Cortex of kidney (tissue), 1 donor: ENCODE results near the gene PLA2R1.

ENCODE experiments used
- DNase-seq: peaks from one replicate; lab custom pipeline; 2025; lab: John Stamatoyannopoulos, UW

Gene PLA2R1

DNA sequence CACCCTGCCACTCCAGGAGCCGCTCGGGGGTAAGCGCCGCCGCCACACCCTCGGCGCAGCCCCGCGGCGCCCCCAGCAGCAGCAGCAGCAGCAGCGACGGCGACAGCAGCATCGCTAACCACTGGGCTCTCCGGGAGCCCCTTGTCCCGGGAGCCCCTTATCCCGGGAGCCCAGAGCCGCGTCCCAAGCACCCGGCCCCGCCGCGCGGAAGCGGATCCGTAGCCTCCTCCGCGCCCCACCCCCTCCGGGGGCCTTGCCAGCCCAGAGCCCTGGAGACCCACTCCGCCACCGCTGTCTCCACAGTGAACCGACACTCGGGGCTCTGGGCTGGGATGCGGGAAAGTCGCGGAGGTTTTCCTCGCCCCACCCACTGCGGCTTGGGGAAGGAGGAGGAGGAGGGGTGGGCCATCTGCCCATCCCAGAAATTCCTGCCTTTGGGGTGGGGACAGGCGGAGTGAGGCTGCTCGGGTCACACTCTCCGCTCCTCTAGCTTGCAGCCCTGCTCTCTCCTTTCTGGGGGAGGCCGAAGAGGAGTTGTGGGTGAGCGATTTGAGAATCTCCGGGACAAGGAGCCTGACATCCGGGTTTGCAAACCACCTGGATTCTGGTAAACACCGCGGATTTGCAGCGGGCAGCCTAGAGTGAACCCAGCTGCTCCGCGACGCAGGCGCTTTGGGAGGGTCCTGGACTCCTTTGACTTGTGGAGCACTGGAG, at the start of gene PLA2R1:
Gene PLA2R1, minus strand, starts transcription at position 324 of the 714 bp plus-strand sequence. Its CDS starts 212 bp downstream, at position 112.
- no peak for DNase-seq

DNA sequence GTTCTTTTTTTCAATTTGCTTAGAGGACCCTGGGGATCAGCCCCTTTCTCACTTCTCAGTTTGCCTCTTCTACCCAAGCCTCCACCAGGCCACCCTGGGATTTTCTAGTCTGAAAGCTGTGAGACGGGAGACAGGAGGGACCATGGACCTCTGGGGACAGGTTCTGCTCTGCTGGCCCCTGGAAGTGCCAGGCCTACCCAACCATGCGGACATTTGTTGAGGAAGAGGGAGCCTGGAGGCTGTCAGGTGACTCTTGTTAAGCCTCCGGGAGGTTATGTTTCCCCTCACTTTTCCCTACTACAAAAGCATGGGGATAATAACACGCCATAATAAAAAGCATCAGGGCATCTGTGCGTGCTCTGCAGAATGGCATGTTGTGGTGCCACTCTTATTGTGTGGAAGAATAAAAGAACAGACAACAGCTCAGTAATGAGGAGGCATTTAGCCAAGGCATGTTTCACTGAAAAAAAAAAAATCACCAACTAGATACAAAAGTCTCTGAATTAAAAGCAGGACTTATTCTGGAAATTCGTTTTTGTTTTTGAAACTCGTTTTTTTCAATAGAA, 48.3 kb upstream of the PLA2R1 start:
- DNase-seq: no peak

DNA sequence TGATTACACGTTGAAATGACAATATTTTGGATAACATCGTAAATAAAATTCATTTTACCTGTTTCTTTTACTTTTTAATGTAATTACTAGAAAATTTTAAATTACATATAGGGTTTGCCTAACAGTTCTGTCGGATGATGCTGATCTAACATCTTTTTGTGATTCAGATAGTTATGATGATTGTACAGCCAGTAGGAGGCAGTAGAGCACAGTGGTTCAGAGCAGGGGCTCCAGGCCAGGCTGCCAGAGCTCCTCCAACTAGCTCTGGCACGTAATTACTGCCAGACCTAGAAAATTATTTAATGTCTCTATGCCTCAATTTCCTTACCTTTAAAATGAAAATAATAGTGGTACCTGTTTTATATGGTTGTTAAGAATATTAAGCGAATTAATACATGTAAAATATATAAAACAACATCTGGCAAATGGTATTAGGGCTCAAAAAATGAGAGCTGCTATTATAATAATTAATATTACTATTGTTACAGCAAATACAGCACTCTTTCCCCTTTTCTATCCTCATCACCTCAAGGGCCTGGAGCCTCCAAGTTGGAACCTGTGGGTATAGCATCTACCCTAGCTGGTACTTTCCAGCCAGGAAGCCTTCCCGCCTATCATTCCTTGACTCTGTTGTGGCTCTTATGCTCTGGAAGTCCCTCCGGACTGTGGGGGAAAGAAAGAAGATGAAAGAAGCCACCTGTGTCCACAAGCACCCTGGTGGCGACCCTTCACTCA, 47.7 kb upstream of the PLA2R1 start:
- no peak for DNase-seq

DNA sequence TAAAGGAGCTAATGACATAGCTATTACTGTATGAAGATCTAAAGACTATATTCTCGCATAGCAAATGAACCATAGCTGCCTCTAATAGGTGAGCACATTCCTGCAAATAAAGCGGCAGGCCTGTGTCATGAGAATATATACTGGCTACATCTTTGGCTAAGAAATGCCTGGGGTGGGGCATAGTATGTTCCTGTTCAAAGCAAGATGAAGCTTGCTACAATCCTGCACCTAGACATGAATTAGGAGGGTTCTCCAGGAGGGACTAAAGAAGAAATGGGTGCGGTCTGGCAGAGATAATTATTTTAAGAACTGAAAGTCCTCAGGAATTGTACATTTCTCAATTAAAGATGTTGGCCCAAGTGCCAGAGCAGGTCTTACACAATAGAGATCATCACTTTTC, 46.8 kb upstream of the PLA2R1 start:
- DNase-seq: no peak

DNA sequence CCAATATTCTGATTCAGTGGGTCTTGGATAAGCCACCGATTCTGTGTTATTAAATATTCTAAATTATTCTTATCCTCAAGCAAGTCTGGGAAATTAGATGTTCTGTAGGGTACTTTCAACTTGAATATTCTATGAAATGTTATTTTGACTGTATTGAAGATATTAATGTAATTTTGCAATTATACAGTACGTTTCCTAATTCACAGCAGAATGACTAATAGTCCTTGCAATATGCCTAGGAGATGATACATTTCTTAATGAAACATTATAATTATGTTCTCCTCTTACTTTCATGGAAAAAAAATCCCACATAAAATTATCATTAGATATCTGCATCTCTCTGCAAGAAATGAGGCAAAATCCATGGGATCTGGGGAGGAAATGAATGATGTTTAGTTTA, 46.2 kb upstream of the PLA2R1 start:
- DNase-seq: no peak

DNA sequence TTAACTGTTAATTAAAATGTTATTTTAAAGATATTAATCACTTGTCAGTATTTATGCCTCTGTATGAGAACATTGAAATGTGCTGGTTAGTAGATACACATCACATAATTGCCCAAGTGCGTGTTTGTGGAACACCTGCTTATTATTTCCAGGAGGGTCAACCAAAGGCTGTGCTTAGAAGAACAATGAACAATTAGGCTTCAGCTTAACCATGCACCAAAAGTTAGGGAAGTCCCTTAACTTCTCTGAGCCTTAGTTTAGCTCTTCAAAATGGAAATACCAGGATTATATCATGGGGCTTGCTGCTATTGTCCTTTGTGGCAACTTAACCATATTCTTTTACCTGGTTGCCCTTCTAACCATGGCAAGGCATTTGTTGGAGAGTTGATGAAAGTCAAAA, 43.0 kb upstream of the PLA2R1 start:
- no peak for DNase-seq

DNA sequence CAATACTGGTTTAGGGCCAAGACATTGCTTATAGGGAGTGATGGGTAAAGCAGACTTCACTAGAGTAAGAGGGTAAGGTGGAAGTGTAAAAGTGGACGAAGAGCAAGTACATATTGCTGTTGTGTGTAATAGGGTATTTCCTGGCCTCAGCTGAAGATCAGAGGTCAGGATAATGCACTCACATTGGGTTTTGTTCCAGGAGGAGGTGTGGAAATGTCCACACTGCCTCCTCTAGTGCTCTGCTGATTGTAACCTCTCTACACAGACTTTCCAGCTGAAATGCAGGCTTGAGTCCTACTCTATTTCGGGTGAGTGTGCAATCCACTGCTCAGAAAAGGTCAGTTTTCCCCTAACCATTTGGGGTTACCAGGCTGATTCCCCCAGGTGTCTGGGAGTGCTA, 41.7 kb upstream of the PLA2R1 start:
- DNase-seq: no peak

DNA sequence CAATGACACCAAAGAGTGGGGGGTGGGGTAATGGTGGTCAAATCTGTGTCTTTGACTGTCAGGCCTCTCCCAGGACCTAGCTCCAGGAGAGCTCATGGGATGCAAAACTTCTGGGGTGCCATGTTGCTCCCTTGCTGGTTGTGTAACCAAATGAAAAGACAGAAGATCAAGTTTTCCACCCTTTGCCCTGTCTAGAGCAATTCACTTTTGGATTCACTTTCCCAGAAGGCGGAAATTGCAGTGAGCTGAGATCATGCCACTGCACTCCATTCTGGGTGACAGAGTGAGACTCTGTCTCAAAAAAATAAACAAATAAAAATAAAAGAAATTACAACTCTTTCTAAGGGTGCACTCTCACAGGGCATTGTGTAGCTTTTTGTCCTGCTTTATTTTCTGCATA, 34.9 kb upstream of the PLA2R1 start:
- no peak for DNase-seq

DNA sequence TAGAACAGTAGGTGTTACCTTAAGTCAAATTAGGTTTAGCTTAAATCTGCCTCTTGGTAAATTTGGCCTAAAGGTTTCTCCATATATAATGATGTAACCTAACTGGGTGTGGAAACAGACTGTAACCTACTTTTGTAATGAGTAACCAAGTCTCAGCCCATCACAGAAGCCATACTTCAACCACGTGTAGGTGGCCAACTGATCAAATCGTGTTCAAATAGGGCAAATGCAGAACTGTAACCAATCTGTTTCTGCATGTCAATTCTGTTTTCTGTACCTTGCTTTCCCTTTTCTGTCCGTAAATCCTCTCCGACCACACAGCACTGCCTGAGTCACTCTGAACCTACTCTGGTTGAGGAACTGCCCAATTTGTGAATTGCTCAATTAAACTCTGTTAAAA, 34.0 kb upstream of the PLA2R1 start:
- no peak for DNase-seq

DNA sequence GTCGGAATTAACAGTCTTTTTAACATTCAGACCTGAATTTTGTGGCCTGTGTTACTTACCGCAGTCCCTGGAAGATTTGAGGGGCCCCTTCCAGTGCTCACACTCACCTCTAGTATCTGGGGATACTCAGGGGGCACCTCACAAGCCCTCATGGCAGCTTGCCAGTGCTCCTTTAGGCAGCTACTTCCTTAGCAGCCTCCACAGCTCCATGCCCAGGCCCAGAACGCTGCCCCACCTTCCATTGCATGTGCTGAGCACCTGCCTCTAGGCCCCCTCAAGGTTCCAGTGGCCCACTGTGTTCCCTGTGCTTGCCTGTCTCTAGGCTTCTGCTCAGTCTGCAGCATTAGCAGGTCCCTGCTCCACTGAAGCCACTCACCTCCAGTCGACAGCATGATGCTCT, 30.0 kb upstream of the PLA2R1 start:
- DNase-seq: no peak

DNA sequence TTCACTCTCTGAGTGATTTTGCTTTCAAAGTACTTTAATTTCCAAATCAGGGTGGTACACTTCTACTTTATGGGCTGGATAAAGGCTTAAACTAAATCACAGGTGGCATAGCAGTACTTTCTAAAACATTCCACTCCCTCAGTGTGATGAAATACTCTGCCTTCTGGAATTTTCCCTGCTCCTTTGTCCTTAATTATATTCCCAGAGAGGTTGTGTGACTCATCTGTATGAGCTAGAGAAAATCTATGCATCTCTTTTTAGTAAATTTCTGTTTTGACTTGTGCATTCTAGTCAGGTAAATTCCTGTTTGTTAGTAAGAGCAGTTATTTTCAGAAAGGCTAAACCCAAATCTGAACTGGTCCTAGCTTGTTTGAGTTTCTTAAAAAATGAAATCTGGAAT, 29.0 kb upstream of the PLA2R1 start:
- DNase-seq: no peak

DNA sequence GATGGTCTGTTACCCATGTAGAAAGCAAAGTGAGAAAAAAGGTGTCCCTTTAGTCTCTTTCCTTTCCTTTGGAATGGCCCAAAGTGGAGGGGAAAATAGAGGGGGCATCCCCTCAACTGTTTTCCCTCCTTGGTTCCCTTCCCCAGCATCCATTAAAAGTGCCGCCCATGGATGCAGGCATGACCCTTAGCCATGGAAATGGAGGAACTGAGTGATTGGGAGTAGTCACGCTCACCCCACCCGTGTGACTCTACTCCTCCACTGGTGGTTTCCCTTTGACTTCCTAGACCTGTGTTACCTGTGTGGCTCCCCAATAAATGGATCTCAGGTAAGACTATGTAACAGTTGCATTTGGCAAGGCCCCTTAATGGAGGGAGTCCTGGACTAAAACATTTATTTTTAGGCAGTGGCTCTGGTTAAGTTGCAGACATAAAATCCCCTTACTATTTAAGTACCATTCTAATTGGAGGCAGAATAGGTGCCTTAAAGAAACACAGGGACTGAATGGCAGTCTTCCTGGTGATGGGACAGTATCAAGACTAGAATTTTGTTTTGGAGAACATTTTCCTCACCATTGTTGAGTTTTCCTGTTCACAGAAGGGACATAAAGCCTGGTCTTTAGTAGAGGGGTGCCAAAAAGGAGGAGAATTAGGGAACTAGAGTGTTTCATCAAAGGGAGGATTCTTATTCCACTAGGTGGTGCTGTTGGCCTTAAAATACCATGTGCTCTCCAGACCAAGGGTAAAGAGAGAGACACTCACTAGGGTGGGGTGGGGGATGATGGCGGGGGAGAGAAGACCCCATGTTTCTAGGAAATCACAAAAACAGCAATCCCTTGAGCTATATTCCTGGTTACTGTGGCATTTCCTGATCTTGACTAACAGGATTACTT, 25.7 kb upstream of the PLA2R1 start:
- no peak for DNase-seq

DNA sequence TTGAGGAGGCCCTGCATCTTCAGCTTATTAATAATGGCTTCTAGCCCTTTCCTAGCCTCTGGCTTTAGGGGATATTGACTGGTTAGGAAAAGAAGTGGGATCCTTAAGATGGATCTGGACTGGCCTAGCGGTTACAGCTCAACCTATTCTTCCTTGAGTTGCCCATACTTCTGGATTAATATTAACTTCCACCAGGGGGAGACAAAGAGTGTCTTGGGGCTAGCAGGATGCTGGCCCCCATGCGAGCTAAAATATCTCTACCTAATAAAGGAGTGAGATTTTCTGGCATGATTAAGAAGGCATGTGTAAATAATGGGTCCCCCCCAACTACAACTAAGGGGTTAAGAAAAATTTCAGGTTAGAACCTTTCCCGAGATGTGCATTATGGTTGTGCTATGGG, 23.2 kb upstream of the PLA2R1 start:
- DNase-seq: no peak

DNA sequence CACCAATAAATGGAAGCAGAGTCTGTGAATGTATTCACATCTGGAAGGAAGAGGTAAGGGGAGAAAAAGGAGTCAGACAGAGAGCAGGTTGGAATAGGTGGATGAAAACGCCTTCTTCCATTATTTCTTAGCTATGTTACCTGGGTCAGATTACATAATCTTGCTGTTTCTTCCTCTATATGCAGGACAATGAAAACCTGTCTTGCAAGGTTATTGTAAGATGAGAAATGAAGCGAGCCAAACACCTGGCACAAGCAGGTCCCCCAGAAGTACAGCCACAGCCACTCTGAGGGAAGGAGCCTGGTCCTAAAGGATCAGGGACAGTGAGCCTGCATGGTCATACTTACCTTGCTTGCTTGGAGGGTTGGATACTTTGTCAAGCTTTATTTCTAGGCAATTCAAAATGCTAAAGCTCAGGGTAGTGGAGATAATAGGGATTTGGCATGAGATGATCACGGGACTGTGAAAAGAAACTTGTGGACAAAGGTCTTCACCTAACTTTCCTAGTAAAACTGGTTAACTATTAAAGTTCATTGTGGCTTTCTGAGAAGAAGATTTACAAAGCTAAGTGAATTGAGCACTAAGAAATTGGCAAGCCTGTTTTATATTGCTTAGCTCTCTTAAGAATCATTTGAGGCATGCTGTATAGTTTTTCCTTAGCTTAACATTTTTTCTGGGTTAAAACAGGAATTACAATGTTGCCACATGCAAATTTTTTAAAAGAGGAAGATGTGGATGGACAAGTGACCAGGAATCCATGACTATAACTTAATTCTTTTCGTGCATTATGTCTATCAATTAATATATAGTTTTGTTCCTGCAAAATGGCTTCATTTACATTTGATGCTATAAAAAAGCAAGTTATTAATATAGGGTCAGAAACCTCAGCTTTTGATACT, 15.7 kb upstream of the PLA2R1 start:
- no peak for DNase-seq

DNA sequence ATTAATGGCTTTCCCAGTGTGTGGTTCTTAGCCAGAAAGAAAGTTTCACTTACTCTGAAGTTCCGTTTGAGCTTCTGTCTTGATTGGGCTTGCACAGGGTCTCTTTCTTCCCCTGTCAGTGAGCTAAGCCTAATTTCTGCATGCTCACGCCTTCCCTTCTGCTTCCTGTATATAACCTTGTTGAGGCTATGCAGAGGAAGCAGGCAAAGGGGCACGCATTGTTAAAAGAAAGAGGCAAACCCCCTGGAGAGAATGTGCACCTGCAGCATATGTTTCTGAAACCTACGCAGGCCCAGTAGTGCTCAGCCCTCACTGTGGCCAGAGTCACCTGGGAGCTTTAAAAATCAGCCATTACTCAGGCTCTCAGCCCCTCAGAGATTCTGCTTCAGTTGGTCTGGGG, 14.5 kb upstream of the PLA2R1 start:
- DNase-seq: no peak

DNA sequence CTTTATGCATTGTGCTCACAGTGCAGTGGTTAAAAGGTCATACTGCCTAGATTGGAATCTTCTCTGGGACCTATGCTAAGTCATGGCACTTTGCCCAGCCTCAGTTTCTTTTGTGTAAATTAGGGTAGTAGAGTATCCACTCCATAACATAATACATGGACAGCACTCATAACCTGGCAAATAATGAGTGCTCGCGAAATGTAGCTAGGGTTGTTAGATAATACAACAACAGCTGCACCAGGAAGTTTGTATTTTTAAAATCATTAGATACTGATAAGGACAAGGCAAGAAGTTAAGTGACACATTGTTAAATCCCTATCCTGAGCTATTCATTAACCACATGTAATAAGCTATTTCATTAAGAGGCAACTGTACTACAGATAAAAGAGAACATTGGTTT, 13.8 kb upstream of the PLA2R1 start:
- DNase-seq: no peak

DNA sequence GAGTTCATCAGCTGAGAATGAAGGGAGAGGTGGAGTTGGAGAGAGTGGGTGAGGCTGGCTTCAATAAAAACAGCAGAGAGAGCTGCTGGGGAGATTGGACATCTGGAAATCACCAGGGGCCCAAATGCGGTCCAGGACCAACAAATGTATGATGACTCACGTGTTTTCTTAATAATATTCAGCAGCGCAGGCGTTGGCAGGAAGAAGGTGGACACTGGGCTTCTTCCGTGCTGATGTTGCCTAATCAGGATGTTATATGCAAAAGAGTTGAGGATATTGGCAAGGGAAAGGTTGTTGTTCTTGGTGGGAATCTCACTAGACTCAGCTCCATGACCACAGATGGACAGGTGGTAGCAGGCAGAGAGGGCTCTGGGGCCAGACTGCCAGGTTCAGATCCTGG, 12.8 kb upstream of the PLA2R1 start:
- no peak for DNase-seq

DNA sequence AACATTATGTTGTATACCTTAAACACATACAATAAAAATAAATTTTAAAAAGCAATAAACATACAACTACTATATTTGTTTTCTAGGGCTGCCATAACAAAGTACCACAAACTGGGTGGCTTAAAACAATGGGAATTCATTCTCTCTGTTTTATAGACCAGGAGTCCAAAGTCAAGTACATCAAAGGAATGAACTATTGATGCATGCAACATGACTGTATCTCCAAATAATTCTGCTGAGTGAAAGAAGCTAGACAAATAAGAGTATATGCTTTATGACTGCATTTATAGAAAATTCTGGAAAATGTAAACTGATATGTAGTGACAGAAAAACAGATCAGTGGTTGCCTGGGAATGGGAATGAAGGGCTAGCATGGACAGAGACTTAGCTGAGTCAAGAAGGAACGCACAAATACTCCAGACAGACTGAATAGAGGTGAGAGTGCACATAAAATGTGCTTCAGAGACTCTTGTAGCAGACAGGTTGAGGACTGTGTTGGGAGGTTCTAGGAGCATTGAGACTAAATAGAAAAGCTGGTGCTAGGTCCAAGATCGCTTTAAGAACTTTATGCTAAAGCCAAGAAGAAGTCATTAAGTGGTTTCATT, 11.0 kb upstream of the PLA2R1 start:
- DNase-seq: no peak

DNA sequence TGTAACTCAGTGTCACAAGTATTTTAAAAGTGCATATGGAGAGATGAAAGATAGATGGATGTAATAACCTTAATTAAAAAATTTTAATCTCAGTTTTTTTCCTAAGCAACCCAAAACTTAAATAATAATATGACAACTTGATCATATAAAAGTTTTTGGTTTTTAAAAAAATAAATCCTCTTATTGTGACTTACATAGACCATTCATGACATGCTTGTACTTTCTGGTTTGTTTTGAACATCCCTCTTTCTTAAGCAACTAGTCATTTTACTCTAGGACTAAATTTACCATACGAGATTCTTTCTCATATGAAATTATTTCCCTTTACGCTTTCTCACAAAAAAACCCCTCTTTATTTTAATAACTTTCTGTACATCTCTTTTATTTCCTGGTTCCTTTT, 6.5 kb upstream of the PLA2R1 start:
- DNase-seq: no peak

DNA sequence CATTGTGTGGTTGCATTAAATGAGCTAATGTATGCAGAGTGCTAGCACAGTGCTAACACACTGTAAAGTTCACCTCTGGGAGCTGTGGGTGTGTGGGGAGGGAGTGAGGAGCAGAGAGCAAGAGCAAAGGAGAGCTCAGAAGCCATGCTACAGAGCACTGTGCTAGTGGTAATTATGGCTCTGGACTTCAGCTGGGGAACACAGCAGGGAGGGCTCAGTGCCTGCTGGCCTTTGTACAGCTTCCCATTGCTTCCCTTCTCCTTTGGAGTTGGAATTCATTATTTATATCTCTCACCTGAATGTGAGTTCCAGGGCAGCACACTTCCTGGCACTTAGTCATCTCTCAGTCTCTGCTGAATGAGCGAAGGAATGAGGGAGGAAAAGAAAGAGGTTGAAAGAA, 2.5 kb upstream of the PLA2R1 start:
- no peak for DNase-seq
